Stimulated activated naive CD8-positive, alpha-beta T cell treated with anti-CD3 and anti-CD28 coated beads, Interleukin-15, Interleukin-2, amounts not matched to agents 100 ng/mL and 50 ng/mL, for 24 hours (primary cell): ENCODE results near the gene KIF2A.

Experiments
- H3K27ac Mint-ChIP-seq: one replicate; pipeline ENCODE4 v1.8.0; 2021; ENCODE audit warnings: mild to moderate bottlenecking, mixed read lengths
- H3K27me3 Mint-ChIP-seq: one replicate; pipeline ENCODE4 v1.8.0; 2021; ENCODE audit warnings: mixed read lengths
- H3K36me3 Mint-ChIP-seq: one replicate; pipeline ENCODE4 v1.8.0; 2021; ENCODE audit warnings: low read depth, mixed read lengths
- H3K4me1 Mint-ChIP-seq: one replicate; pipeline ENCODE4 v1.8.0; 2021; ENCODE audit warnings: low read depth, mixed read lengths
- H3K4me3 Mint-ChIP-seq: one replicate; pipeline ENCODE4 v1.8.0; 2021; ENCODE audit warnings: mild to moderate bottlenecking, mixed read lengths
- H3K9me3 Mint-ChIP-seq: one replicate; pipeline ENCODE4 v1.8.0; 2021; ENCODE audit warnings: mixed read lengths

The KIF2A gene

DNA sequence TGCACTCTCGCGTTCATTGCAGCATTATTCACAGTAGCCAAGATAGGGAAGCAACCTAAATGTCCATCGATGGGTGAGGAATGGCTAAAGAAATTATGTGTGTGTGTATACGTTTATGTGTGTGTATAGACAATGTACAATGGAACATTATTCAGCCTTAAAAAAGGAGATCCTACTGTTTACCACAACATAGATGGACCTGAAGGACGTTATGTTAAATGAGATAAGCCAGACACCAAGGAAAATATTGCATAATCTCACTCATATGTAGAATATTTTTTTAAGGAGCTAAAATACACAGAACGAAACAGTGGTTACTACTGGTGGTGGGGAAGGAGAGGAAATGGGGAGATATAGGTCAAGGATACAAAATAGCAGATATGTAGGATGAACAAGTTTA, 2.4 kb downstream of the KIF2A start:
- Mint-ChIP-seq H3K27ac (peak overlapping the region; percentile 97), H3K4me1 (peaks cover 85% of the 10 kb centered on the region), H3K4me3 (peak overlapping the region; percentile 98), H3K9me3 (no peaks in the 10 kb centered on the region), H3K27me3 (no peaks in the 10 kb centered on the region), H3K36me3 (peaks cover 52% of the 10 kb centered on the region)

DNA sequence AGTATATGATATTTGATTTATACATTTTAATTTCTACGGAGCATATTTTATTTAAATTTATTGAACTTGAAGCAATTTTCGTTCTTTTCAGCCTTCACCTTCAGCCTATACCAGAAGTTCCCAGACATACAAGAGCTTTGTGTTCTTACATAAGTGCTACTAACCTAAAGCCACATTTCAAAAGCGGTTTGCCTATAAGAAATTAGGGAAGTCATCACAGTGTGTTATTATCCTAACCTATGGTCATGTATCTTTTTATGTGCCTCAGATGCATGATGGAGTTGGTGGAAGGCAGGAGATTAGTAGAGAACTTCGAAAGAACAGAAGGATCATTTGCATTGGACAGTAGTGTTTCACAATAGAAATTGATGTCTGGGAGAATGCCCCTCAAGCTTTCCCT, 3.1 kb downstream of the KIF2A start:
- no peaks in the 10 kb centered on the region for H3K9me3 Mint-ChIP-seq
- H3K27me3 Mint-ChIP-seq, result no peaks in the 10 kb centered on the region
- H3K36me3 Mint-ChIP-seq, result peaks cover 52% of the 10 kb centered on the region
- H3K27ac Mint-ChIP-seq, result peak overlapping the region; percentile 36
- H3K4me1 Mint-ChIP-seq, result peaks cover 83% of the 10 kb centered on the region
- peak overlapping the region; percentile 30 for H3K4me3 Mint-ChIP-seq

DNA sequence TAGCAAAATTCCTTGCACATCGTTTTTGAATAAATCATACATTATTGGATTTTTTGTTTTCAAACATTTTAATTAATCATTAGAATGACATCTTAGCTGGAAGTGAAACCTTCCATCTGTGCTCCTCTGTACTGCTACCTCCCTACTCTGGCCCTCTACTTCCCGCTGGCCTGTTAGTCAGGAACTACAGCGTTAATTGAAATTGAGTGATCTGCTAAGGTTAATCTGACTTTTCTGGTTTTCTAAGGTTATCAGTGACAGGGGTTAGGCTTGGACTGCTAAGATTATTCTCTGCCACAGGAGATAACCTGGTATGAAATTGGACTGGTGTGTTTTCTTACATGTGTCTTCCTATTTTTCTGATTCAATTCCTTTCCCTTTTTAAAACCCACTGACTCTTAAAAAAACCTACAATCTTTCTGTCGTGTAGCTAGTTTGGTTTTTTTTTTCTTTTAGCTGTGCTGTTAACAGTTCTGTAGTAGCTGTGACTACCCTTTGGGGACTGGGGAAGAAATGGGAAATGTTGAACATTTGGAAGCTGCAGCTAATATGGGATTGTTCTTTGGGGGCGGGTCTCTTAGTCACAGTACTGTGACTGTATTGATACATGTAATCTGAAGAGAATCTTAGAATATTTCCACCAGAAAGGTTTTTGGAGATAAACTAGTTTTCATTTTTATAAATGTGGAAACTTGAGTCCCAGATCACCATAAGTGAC, 4.6 kb downstream of the KIF2A start:
- H3K27me3 Mint-ChIP-seq, result no peaks in the 10 kb centered on the region
- peaks cover 85% of the 10 kb centered on the region for H3K4me1 Mint-ChIP-seq
- H3K36me3 Mint-ChIP-seq, result peaks cover 63% of the 10 kb centered on the region

DNA sequence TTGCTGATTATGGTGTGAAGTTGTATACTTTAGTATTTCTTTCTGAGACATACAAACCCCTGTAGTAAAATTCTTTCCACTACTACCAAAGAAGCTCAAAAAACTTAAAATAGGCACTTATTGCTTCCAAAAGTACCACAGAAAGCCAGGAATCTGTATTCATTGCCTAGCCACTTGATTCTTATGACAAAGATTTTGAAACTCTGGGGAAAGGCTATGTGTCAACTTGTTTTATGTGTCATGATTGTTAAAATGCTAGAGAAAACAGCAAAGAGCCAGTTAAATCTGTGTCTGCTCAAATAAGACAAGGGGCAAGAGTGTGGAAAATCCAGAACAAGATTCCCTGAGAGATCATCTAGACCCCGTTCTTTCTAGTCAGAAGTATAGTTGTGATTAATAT, 6.0 kb downstream of the KIF2A start:
- peaks cover 68% of the 10 kb centered on the region for H3K36me3 Mint-ChIP-seq
- H3K27me3 Mint-ChIP-seq, result no peaks in the 10 kb centered on the region
- H3K27ac Mint-ChIP-seq, result peak overlapping the region; percentile 33

More for the DNA sequence above, 4.6 kb downstream of the KIF2A start:
- peak overlapping the region; percentile 50 for H3K4me3 Mint-ChIP-seq
- peak overlapping the region; percentile 67 for H3K27ac Mint-ChIP-seq
- H3K9me3 Mint-ChIP-seq, result no peaks in the 10 kb centered on the region

DNA sequence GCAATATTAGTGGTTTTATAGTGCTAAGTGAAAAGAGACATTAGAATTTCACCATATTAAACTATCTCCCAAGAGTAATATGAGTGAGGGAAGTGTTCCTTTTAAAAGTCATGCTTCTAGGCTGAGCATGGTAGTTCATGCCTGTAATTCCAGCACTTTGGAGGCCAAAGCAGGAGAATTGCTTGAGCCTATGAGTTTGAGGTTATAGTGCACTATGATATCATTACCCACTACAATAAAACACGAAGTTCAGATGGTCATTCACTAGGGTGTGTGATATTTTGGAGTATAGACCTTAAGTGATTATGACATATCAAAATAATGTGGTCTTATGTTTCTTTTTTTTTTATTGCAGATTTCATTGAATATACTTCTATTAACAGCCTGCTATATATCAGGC, 6.7 kb downstream of the KIF2A start:
- no peaks in the 10 kb centered on the region for H3K27me3 Mint-ChIP-seq
- peaks cover 94% of the 10 kb centered on the region for H3K4me1 Mint-ChIP-seq
- H3K36me3 Mint-ChIP-seq, result peaks cover 69% of the 10 kb centered on the region
- no peak overlapping the region for H3K4me3 Mint-ChIP-seq
- no peaks in the 10 kb centered on the region for H3K9me3 Mint-ChIP-seq
- H3K27ac Mint-ChIP-seq, result no peak overlapping the region

More for the DNA sequence above, 6.0 kb downstream of the KIF2A start:
- Mint-ChIP-seq H3K9me3 (no peaks in the 10 kb centered on the region), H3K4me3 (peak overlapping the region; percentile 18), H3K4me1 (peaks cover 92% of the 10 kb centered on the region)

DNA sequence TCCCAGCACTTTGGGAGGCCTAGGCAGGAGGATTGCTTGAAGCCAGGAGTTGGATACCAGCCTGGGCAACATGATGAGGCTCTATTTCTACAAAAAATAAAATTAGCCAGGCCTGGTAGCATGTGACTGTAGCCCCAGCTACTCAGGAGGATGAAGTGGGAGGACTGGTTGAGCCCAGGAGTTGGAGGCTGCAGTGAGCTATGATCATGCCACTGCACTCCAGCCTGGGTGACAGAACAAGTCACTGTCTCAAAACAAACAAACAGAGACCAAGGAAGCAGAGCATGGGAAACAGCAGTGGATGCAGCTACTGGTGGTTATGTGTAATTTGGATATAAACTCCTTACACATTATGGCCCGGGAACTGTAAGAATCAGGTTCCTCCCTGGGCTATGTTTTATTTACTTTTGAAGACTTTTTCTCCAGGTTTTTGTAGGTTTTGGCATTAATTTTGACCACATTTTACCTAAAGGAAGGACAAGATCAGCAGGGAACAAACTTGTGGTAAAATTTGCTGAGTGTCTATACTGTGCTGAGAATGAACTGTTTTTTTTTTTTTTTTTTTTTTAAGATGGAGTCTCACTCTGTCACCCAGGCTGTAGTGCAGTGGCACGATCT, 8.3 kb downstream of the KIF2A start:
- Mint-ChIP-seq H3K9me3 (no peaks in the 10 kb centered on the region), H3K4me1 (peaks cover 93% of the 10 kb centered on the region), H3K36me3 (peaks cover 66% of the 10 kb centered on the region), H3K27me3 (no peaks in the 10 kb centered on the region), H3K27ac (peak overlapping the region; percentile 76), H3K4me3 (no peak overlapping the region)

DNA sequence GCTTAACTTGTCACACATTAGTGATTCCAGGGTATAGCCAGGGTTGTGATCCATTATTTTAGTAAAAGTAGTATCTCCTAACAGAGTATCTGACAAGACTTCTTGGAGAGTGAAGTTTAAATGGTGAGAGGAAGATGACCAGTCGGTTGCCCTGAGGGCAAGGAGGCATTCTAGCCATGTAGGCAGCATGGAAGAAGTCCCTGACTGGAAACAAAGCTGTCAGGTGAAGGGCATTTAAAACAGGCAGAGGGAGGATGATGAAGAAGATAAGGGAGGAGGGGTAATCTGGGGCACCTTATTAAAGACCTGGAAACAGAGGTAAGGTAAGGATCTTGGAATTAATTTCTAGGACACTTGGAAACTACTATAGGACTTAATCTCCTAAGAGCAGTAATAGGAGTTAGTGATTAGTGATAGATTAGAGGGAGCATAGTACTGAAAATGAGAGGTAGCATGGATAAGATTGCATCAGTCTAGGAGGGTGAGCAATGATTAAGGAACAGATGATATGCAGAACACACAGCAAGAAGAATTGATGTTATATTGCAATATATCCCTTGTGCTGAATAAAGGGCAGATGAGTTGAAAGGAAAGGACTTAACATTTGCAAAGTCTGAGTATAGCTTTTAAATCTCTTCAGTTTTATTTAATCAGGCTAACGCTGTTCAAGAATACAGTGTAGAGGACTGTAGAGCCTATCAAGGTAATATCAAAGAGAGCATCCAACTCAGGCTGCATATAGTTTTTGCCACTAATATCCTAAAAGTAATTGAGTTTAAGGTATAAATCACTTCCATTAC, 9.6 kb downstream of the KIF2A start:
- H3K4me3 Mint-ChIP-seq, result no peak overlapping the region
- H3K36me3 Mint-ChIP-seq, result peaks cover 58% of the 10 kb centered on the region
- no peaks in the 10 kb centered on the region for H3K27me3 Mint-ChIP-seq
- peaks cover 90% of the 10 kb centered on the region for H3K4me1 Mint-ChIP-seq
- H3K27ac Mint-ChIP-seq, result peak overlapping the region; percentile 24
- H3K9me3 Mint-ChIP-seq, result no peaks in the 10 kb centered on the region

DNA sequence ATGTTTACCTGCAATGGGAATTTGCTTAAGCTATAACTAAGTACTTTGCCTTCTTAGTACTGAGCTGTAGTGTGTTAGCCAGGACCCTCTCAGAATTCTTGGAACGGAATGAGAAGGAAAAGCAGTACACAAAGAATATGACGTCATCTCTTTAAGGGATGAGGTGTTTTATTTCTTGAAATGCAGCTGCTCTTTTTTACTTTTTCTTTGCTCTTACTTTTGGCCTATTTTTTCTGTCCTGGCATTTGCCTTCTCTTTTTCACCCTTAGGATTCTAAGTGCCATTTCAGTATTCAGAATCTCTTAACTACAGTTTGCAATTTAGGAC, 10.1 kb downstream of the KIF2A start:
- H3K4me3 Mint-ChIP-seq, result no peak overlapping the region
- peaks cover 89% of the 10 kb centered on the region for H3K4me1 Mint-ChIP-seq
- H3K36me3 Mint-ChIP-seq, result peaks cover 59% of the 10 kb centered on the region
- H3K9me3 Mint-ChIP-seq, result no peaks in the 10 kb centered on the region
- H3K27me3 Mint-ChIP-seq, result no peaks in the 10 kb centered on the region
- peak overlapping the region; percentile 2 for H3K27ac Mint-ChIP-seq

DNA sequence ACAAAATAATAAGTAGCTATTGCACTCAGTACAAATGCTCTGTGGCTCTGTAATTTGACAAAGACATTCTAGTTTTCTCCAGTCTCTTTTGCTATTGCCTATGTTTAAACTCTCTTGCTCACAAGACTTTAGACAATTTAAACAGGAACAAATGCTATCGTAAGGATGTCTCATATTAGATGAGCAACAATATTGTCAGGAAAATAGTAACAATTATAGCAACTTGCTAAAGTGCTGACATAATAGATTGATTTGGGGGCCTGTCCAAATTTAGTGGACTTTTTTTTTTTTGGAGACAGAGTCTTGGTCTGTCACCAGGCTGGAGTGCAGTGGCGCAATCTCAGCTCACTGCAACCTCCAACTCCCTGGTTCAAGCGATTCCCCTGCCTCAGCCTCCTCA, 11.8 kb downstream of the KIF2A start:
- Mint-ChIP-seq H3K36me3 (peaks cover 62% of the 10 kb centered on the region), H3K9me3 (no peaks in the 10 kb centered on the region), H3K27ac (peak overlapping the region; percentile 13), H3K27me3 (no peaks in the 10 kb centered on the region), H3K4me1 (peaks cover 85% of the 10 kb centered on the region), H3K4me3 (no peak overlapping the region)

DNA sequence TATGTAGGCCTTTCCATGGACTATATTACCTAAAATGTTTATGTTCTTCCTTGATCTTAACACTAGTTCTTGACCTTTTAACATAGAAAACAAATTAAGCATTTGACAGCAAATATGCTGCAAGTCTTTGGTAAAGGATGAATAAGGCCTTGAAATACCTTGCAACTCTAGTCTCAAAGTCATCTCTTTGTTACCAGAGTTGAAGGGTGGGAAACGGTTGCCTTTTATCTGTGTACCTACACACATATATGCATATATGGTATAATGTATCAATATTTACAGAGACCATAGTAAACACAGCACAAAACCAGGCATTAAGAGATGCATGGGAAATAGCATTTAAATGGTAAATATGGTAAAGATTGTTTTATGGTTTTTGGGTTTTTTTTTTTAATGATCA, 16.5 kb downstream of the KIF2A start:
- Mint-ChIP-seq H3K36me3 (peaks cover 69% of the 10 kb centered on the region), H3K4me3 (no peak overlapping the region), H3K9me3 (no peaks in the 10 kb centered on the region), H3K27me3 (no peaks in the 10 kb centered on the region), H3K4me1 (peaks cover 86% of the 10 kb centered on the region), H3K27ac (no peak overlapping the region)

DNA sequence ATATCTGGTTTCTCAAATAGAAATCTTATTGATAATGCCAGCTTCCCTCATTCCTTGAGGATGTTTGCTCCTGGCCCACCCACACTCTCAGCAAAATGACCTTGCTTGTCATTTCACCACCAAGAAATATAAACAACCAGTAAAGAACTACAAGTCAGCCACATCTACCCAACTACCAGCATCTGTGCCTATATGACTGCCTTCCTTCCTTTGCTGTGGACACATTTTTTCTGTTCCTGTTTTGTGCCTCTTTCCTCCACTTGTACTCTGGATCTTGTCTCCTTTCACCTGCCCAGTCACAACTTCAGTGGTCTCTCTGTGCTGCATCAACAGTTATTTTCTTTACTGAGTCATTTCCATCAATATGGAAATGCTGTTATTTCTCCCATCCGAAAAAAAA, 20.3 kb downstream of the KIF2A start:
- H3K36me3 Mint-ChIP-seq, result peaks cover 56% of the 10 kb centered on the region
- H3K27me3 Mint-ChIP-seq, result no peaks in the 10 kb centered on the region
- no peaks in the 10 kb centered on the region for H3K9me3 Mint-ChIP-seq
- H3K4me1 Mint-ChIP-seq, result peaks cover 88% of the 10 kb centered on the region
- H3K27ac Mint-ChIP-seq, result peak overlapping the region; percentile 71
- no peak overlapping the region for H3K4me3 Mint-ChIP-seq

DNA sequence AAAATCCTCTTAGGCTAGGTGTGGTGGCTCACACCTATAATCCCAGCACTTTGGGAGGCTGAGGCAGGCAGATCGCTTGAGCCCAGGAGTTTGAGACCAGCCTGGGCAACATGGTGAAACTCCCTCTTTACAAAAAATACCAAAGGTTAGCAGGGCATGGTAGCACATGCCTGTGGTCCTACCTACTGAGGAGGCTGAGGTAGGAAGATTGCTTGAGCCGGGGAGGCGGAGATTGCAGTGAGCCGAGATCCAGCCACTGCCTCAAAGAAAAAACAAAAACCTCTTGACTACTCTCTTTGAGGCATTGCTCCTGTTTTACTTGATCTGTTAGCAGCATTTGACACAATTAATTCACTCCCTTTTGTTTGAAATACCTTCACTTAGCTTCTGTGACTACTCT, 20.7 kb downstream of the KIF2A start:
- Mint-ChIP-seq H3K27ac (peak overlapping the region; percentile 71), H3K4me3 (no peak overlapping the region), H3K4me1 (peaks cover 88% of the 10 kb centered on the region)

DNA sequence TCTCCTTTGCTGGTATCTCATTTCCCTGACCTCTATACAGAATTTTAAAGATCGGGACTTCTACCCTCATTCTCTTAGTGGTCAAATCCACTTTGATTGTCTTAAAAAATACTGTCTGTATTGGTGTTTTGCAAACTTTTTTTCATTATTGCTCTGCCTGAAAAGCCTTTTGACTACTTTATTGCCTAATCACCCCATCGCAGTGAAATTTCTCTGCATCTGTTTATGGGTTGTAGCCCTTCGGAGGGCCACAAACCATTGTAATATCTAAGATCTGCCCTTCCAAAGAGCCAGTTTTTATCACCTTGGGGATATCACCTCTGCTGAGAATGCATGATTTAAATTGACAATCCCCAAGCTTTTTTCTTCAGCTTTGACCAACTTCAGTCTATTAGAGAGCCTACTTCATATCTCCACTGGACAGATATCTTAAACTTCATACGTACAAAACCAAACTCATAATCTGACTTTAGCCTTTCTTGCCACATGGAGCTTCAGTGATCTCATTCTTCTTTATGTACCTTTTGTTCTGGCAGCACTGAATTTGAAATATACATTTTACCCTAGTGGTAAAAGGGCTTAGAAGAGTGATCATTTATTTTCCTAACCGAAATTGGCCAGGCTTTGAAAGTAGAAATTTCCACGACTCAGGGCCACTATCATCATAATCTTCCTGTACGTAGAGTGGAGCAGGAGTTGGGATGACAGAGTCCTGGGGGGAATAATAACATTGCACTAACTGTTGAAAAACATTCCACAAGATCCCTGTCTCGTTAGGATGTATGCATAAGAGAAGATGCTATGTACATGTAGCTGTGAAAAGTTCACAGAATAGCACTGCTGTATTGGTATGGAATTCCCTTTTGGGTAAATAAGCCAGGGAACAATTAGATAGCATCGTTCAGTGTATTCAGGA, 21.4 kb downstream of the KIF2A start:
- Mint-ChIP-seq H3K36me3 (peaks cover 46% of the 10 kb centered on the region), H3K9me3 (no peaks in the 10 kb centered on the region), H3K4me1 (peaks cover 88% of the 10 kb centered on the region), H3K27me3 (no peaks in the 10 kb centered on the region), H3K4me3 (no peak overlapping the region), H3K27ac (peak overlapping the region; percentile 21)

More for the DNA sequence above, 20.7 kb downstream of the KIF2A start:
- no peaks in the 10 kb centered on the region for H3K9me3 Mint-ChIP-seq
- no peaks in the 10 kb centered on the region for H3K27me3 Mint-ChIP-seq
- H3K36me3 Mint-ChIP-seq, result peaks cover 52% of the 10 kb centered on the region

DNA sequence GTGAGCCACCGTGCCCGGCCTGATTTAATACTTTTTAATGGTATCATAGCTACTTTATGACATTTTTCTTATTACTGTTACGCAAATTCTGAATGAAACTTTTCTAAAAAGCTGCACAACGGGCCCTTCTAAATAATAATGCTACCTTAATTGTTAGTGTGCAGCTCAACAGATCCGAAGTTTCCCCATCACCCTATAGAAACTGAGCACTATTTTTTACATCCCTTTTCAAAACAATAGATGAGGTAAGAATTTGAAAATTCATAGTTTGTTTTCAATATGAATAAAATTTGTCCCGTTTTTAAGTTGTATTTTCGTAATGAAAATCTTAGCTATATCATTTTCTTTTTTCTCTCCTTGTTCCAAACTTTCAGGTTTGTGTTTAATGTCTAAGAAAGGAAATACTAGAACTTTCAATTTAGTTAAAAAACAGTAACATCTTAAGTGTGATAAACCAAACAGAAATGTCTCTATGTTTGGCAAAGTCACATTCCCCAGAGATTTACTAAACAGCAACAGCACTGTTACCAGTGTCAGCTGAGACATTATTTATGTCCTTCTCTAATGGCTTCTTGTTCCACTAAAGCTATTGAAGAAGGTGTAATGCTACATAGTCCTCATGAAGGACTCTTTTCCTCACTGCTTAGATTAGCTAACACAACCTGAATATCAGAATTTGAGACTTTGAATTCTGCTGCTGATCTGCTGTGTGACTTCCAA, 22.9 kb downstream of the KIF2A start:
- Mint-ChIP-seq H3K36me3 (peaks cover 53% of the 10 kb centered on the region), H3K4me3 (no peak overlapping the region), H3K9me3 (no peaks in the 10 kb centered on the region), H3K27ac (peak overlapping the region; percentile 47), H3K27me3 (no peaks in the 10 kb centered on the region), H3K4me1 (peaks cover 92% of the 10 kb centered on the region)
